Esophagus muscularis mucosa (tissue), 4 donors: ENCODE data around the gene CCL14. TPM values are rescaled to one million over a fixed set of nuclear protein-coding genes. Genes with fewer than 3 reads are reported as not detected.

Experiments
- DNase-seq: peaks from one replicate; pipeline ENCODE4 v3.0.0-alpha.2; 2017; ENCODE audit errors: extremely low spot score
- H3K27ac ChIP-seq, 4 donors: fragments of 200-600 bp; sonication (generic); replicated peaks in 1 of 4; 1 replicate in 3 of 4; 2 replicates in 1 of 4; pipeline ENCODE4 v1.5.1; 2016 to 2019; ENCODE audit warnings: mild to moderate bottlenecking in 1 of 4
- H3K27me3 ChIP-seq, 4 donors: fragments of 200-600 bp; sonication (generic); one replicate each; pipeline versions ENCODE4 v1.5.1 to v1.6.0; 2016 to 2019
- H3K36me3 ChIP-seq, 4 donors: fragments of 200-600 bp; sonication (generic); one replicate each; pipeline ENCODE4 v1.5.1; 2016 to 2019
- H3K4me1 ChIP-seq, 4 donors: fragments of 200-600 bp; sonication (generic); one replicate each; pipeline ENCODE4 v1.5.1; 2016 to 2019
- H3K4me3 ChIP-seq, 4 donors: fragments of 200-600 bp; sonication (generic); 1 replicate in 2 of 4; 2 replicates in 2 of 4; pipeline ENCODE4 v1.5.1; 2016 to 2019; ENCODE audit warnings: mild to moderate bottlenecking in 4 of 4, moderate library complexity in 1 of 4
- H3K9me3 ChIP-seq, 4 donors: fragments of 200-600 bp; sonication (generic); 1 replicate in 3 of 4; 2 replicates in 1 of 4; pipeline ENCODE4 v1.5.1; 2016 to 2019
- EP300 ChIP-seq: sonication (generic); formaldehyde crosslinking; IDR thresholded peaks from one replicate; pipeline ENCODE4 v1.6.1; 2017; ENCODE audit warnings: antibody characterized with exemption
- POLR2A ChIP-seq: fragments of 450-650 bp; IDR thresholded peaks from one replicate; pipeline ENCODE4 v1.6.1; 2017; ENCODE audit warnings: antibody characterized with exemption, moderate library complexity, mild to moderate bottlenecking, low read depth
- POLR2AphosphoS5 ChIP-seq, 2 donors: sonication (generic); formaldehyde crosslinking; IDR thresholded peaks; one replicate each; pipeline ENCODE4 v1.6.1; 2017; ENCODE audit warnings: antibody characterized with exemption in 2 of 2
- WGBS: methylation state at CpG from one replicate; pipeline ENCODE4 v1.1.5; 2018; 5-methylcytosine and 5-hydroxymethylcytosine counted together
- intact Hi-C: fragments of 100-400 bp; cut with DNase I; formaldehyde crosslinking; loops from one replicate; pipeline ENCODE4 v1.15.1; 2023
- total RNA-seq, 4 donors: library from RNA; depleted of rRNA; stranded (reverse); fragments of >200 nt; gene quantifications; one replicate each; pipeline versions ENCODE4 v1.1.0 to v1.2.1, GENCODE V29; 2016
- TF ChIP-seq, protein P1 (sequence below), 3 experiments: fragments of 200-600 bp in 2 of 3; fragments of 450-650 bp in 1 of 3; sonication (generic) in 2 of 3; IDR thresholded peaks; one replicate each; pipeline ENCODE4 v1.5.1; 2017 to 2019; ENCODE audit warnings: antibody characterized with exemption in 3 of 3, mild to moderate bottlenecking in 2 of 3, moderate library complexity in 1 of 3

Gene CCL14
- total RNA-seq, 4 donors from 2014 or later = 11.2 to 59.8 (median 54.7) TPM

DNA sequence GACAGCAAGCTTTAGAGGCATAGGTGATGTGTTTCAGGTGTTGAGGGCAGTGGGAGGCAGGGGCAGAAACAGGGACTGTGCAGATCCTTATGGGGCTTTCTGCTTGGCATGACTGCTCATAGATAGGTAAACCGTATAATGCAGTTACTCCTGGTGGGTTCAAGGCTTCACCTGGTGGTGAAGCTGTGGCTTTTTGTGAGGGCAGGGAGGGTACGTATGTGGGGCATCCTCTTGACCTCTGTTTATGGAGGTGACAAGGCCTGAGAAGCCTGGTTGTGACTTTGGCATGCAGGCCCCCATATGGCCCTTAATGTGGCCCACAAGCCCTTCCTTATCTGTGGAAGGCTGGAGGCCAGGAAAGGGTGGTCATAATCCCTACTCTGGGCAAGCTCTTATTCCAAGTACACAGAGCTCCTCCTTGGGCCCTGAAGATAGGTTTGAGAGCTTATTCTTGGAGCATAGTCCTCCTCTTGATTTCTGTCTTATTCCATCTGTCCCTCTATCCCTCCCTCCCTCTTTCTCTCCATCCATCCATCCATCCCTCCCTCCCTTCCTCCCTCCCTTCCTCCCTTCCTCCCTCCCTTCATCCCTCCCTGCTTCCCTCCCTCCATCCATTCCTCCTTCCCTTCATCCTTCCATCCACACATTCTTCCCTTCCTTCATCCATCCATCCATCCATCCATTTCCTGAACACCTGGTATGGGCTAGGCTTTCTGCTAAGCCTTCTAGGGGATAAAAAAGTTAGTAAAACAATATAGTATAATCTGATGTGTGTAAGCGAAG, 3.9 kb downstream of the CCL14 start:
- 89% methylated on average over 2 of the region's 3 CpGs for WGBS
- Histone ChIP-seq H3K36me3 (no peaks in the 10 kb centered on the region), H3K4me1 (no peaks in the 10 kb centered on the region), H3K9me3 (no peaks in the 10 kb centered on the region), H3K27ac (no peak overlapping the region), H3K4me3 (no peak overlapping the region), H3K27me3 (peaks cover 0 to 9% (median 0%) of the 10 kb centered on the region in 4 donors)
- TF ChIP-seq POLR2A (no peak), EP300 (no peak), POLR2AphosphoS5 (IDR thresholded peaks at IDR 0.05) (no peak)
- TF ChIP-seq, protein P1, sequence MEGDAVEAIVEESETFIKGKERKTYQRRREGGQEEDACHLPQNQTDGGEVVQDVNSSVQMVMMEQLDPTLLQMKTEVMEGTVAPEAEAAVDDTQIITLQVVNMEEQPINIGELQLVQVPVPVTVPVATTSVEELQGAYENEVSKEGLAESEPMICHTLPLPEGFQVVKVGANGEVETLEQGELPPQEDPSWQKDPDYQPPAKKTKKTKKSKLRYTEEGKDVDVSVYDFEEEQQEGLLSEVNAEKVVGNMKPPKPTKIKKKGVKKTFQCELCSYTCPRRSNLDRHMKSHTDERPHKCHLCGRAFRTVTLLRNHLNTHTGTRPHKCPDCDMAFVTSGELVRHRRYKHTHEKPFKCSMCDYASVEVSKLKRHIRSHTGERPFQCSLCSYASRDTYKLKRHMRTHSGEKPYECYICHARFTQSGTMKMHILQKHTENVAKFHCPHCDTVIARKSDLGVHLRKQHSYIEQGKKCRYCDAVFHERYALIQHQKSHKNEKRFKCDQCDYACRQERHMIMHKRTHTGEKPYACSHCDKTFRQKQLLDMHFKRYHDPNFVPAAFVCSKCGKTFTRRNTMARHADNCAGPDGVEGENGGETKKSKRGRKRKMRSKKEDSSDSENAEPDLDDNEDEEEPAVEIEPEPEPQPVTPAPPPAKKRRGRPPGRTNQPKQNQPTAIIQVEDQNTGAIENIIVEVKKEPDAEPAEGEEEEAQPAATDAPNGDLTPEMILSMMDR (IDR thresholded peaks at IDR 0.05) = no peak
- no peak for DNase-seq
- intact Hi-C loops = no loop called here

DNA sequence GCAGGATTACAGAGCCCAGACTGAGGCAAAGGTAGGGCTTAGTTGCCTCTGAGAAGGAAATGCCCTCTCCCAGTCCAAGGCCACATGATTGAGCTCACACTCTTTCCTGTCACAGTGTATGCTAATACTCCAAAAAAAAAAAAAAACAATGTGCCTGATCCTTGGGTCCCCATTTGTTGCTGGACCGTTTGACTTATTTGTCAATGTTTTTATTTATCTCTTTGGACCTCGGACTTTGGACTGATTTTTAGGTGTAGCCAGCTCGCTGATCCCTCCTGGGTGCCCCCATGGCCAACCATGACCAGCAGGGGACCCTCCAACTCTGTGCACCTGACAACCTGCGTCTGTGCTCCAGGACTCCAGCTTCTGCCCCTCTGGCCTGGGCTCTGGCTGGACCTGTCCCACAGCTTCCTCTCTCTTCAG, 4.6 kb downstream of the CCL14 start:
- intact Hi-C loops = no loop called here
- no peak overlapping the region for H3K4me3 ChIP-seq
- H3K27me3 ChIP-seq = peaks cover 0 to 9% (median 0%) of the 10 kb centered on the region in 4 donors
- no peak for DNase-seq
- H3K4me1 ChIP-seq = no peaks in the 10 kb centered on the region
- H3K9me3 ChIP-seq = no peaks in the 10 kb centered on the region
- H3K27ac ChIP-seq = no peak overlapping the region
- WGBS = 65% methylated on average over 4 of the region's 4 CpGs
- H3K36me3 ChIP-seq = no peaks in the 10 kb centered on the region
- TF ChIP-seq, protein P1 (IDR thresholded peaks at IDR 0.05) = no peak
- TF ChIP-seq EP300 (no peak), POLR2AphosphoS5 (IDR thresholded peaks at IDR 0.05) (no peak), POLR2A (no peak)

DNA sequence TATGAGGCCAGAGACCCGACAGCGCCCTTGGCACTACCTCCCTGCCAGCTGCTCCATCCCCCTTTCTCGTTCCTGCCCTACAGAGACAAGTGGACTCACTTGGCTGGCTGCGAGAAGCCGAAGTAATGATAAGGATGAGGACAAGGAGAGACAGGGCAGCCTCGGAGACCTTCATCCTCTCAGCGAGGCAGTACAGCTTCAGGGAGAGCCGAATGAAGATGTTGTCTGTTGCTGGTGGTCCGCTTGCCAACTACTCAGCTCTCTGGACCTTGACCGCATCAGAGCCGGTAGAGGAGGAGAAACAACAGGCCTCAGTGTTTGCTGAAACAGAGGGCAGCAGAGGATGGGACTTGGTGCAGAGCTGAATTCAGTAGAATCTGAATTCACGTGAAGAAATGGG, 5.3 kb downstream of the CCL14 start, which contains the start of gene CCL16:
Gene CCL16 (minus strand): TSS at position 252 of the 400 bp plus-strand sequence. CDS start 77 bp downstream, at position 175.
- no peak for TF ChIP-seq EP300
- TF ChIP-seq POLR2AphosphoS5 (IDR thresholded peaks at IDR 0.05) = no peak
- no peak for TF ChIP-seq POLR2A
- TF ChIP-seq, protein P1 (IDR thresholded peaks at IDR 0.05) = no peak
- no peak for DNase-seq
- intact Hi-C loops = no loop called here
- Histone ChIP-seq H3K36me3 (no peaks in the 10 kb centered on the region), H3K9me3 (no peaks in the 10 kb centered on the region), H3K4me3 (no peak within 1 kb of the TSS), H3K27me3 (peaks cover 0 to 9% (median 0%) of the 10 kb centered on the region in 4 donors), H3K4me1 (peaks cover 0 to 2% (median 1%) of the 10 kb centered on the region in 4 donors), H3K27ac (no peak within 1 kb of the TSS)
- 93% methylated on average over 12 of the region's 12 CpGs for WGBS

DNA sequence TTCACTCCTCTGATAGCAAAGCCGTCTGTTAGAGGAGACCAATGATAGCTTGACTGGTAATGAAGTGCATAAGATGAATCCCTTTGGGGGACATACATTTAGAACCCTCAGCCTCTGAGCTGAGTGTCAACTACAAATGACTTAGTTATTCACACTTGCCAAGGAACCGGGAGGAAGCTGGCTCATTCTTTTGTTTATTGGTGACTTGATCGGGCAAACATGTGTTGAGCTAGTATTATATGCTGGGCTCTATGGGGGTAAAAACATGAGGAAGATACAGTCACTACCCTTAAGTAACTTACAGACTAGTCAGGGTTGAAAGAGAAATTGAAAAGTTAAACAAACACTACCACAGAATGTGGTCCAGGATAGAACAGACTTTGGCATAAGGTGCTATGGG, 8.2 kb downstream of the CCL14 start:
- no peaks in the 10 kb centered on the region for H3K9me3 ChIP-seq
- H3K27me3 ChIP-seq = peaks cover 0 to 9% (median 0%) of the 10 kb centered on the region in 4 donors
- WGBS = 65% methylated on average over 3 of the region's 3 CpGs
- H3K36me3 ChIP-seq = no peaks in the 10 kb centered on the region
- H3K27ac ChIP-seq = no peak overlapping the region
- TF ChIP-seq POLR2AphosphoS5 (IDR thresholded peaks at IDR 0.05) (no peak), EP300 (no peak), POLR2A (no peak)
- TF ChIP-seq, protein P1 (IDR thresholded peaks at IDR 0.05) = no peak
- peaks cover 4 to 7% (median 6%) of the 10 kb centered on the region in 4 donors for H3K4me1 ChIP-seq
- no peak for DNase-seq
- intact Hi-C loops = loop anchor here (10.0 kb wide), 1 partner anchor 96 kb away; no protein-coding TSS in a partner anchor
- no peak overlapping the region for H3K4me3 ChIP-seq
